ENCODE data around the gene IQGAP2. TPM values are rescaled to one million over a fixed set of nuclear protein-coding genes. Genes with fewer than 3 reads are reported as not detected.
"Not testable (repeated sequence)": the region's sequence is repeated elsewhere in the genome, so short reads cannot be mapped to it uniquely, and the experiment has no call there.

Gene IQGAP2
- polyA plus RNA-seq, 1 experiment = 0.63 TPM

GRCh38 chr5:76547242-76547890 is 144.3 kb downstream of the IQGAP2 start:
- no peak overlapping the region for H3K27ac ChIP-seq (ENCODE audit: low read depth, low read length)
- TF ChIP-seq CTCF (IDR thresholded peaks at IDR 0.05; ENCODE audit: low read depth, low read length) = no peak
- CTCF ChIA-PET = interaction anchor here (1.2 kb wide), 1 partner anchor 54 kb away, joined by 4 read pairs; no protein-coding TSS in a partner anchor
- no peak for DNase-seq (ENCODE audit: low read depth, low spot score)
- POLR2A ChIA-PET = no interaction called here
- no peaks in the 10 kb centered on the region for H3K9me3 ChIP-seq (ENCODE audit: control insufficient read depth, insufficient read depth, low read length)
- peaks cover 6% of the 10 kb centered on the region for H3K27me3 ChIP-seq (ENCODE audit: control insufficient read depth, insufficient read depth, low read length)
- H3K4me3 ChIP-seq (ENCODE audit: low read depth, low read length) = 0 out of 2 replicates have a peak overlapping the region, but pooled peaks have one; percentile 25

GRCh38 chr5:76547891-76548524 is 144.9 kb downstream of the IQGAP2 start:
- H3K27ac ChIP-seq (ENCODE audit: low read depth, low read length) = no peak overlapping the region
- TF ChIP-seq CTCF (IDR thresholded peaks at IDR 0.05; ENCODE audit: low read depth, low read length) = no peak
- H3K9me3 ChIP-seq (ENCODE audit: control insufficient read depth, insufficient read depth, low read length) = no peaks in the 10 kb centered on the region
- no peak for DNase-seq (ENCODE audit: low read depth, low spot score)
- ChIA-PET CTCF (interaction anchor here (0.5 kb wide), 1 partner anchor 321 kb away, joined by 4 read pairs; no protein-coding TSS in a partner anchor), POLR2A (no interaction called here)
- H3K4me3 ChIP-seq (ENCODE audit: low read depth, low read length) = no peak overlapping the region
- H3K27me3 ChIP-seq (ENCODE audit: control insufficient read depth, insufficient read depth, low read length) = peaks cover 6% of the 10 kb centered on the region

- CTCF ChIA-PET = no interaction called here
Observed at GRCh38 chr5:76548525-76549229, 145.6 kb downstream of the IQGAP2 start.

GRCh38 chr5:76550881-76551280 is 147.8 kb downstream of the IQGAP2 start:
- H3K9me3 ChIP-seq (ENCODE audit: control insufficient read depth, insufficient read depth, low read length); H3K27ac ChIP-seq (ENCODE audit: low read depth, low read length); H3K4me3 ChIP-seq (ENCODE audit: low read depth, low read length); H3K27me3 ChIP-seq (ENCODE audit: control insufficient read depth, insufficient read depth, low read length); POLR2A ChIA-PET; CTCF ChIA-PET; DNase-seq (ENCODE audit: low read depth, low spot score): not testable (repeated sequence)

More at GRCh38 chr5:76548525-76549229, 145.6 kb downstream of the IQGAP2 start:
- POLR2A ChIA-PET = no interaction called here
- no peak for DNase-seq (ENCODE audit: low read depth, low spot score)
- H3K27ac ChIP-seq (ENCODE audit: low read depth, low read length) = no peak overlapping the region
- no peaks in the 10 kb centered on the region for H3K9me3 ChIP-seq (ENCODE audit: control insufficient read depth, insufficient read depth, low read length)
- TF ChIP-seq CTCF (IDR thresholded peaks at IDR 0.05; ENCODE audit: low read depth, low read length) = no peak
- peaks cover 8% of the 10 kb centered on the region for H3K27me3 ChIP-seq (ENCODE audit: control insufficient read depth, insufficient read depth, low read length)
- H3K4me3 ChIP-seq (ENCODE audit: low read depth, low read length) = no peak overlapping the region

GRCh38 chr5:76552546-76552945 is 149.5 kb downstream of the IQGAP2 start:
- POLR2A ChIA-PET = no interaction called here
- no peak overlapping the region for H3K4me3 ChIP-seq (ENCODE audit: low read depth, low read length)
- no peak overlapping the region for H3K27ac ChIP-seq (ENCODE audit: low read depth, low read length)
- H3K27me3 ChIP-seq (ENCODE audit: control insufficient read depth, insufficient read depth, low read length) = peaks cover 13% of the 10 kb centered on the region
- H3K9me3 ChIP-seq (ENCODE audit: control insufficient read depth, insufficient read depth, low read length) = no peaks in the 10 kb centered on the region
- TF ChIP-seq CTCF (IDR thresholded peaks at IDR 0.05; ENCODE audit: low read depth, low read length) = no peak
- DNase-seq (ENCODE audit: low read depth, low spot score) = no peak
- CTCF ChIA-PET = no interaction called here
